HG02623 (cell line): ENCODE measurements around the gene HIVEP3.
A peak's percentile ranks its signal among the peaks of the same experiment; 100 is the strongest.
"Not testable (repeated sequence)": the region's sequence is repeated elsewhere in the genome, so short reads cannot be mapped to it uniquely, and the experiment has no call there.

Source experiments
- ATAC-seq: cut with Tn5 transposase; IDR thresholded peaks from one replicate; pipeline ENCODE4 v1.9.1; 2021; ENCODE audit warnings: moderate library complexity; ENCODE audit not compliant: unreplicated experiment

Gene HIVEP3

DNA sequence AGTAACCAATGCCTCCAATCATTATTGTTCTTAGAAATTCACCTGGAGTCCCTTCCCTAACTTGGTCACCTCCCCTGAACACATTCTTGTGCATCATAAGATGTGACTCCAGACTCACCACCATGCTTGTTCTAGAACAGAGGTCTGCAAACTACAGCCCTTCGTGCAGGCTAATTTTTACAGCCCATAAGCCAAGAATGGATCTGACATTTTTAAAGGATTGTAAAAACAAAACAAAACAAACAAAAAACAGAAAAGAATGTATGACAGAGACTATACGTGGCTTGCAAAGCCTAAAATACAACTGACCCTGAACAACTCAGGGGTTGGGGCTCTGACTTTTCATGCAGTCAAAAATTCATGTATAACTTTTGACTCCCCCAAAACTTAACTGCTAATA, 6.2 kb upstream of the HIVEP3 start:
- ATAC-seq, result no peak

GRCh38 chr1:41921271-41921670, 2.5 kb upstream of the HIVEP3 start:
- not testable (repeated sequence) for ATAC-seq

- no peak for ATAC-seq
These were observed 1.9 kb upstream of the HIVEP3 start for GRCh38 chr1:41920658-41921057.

DNA sequence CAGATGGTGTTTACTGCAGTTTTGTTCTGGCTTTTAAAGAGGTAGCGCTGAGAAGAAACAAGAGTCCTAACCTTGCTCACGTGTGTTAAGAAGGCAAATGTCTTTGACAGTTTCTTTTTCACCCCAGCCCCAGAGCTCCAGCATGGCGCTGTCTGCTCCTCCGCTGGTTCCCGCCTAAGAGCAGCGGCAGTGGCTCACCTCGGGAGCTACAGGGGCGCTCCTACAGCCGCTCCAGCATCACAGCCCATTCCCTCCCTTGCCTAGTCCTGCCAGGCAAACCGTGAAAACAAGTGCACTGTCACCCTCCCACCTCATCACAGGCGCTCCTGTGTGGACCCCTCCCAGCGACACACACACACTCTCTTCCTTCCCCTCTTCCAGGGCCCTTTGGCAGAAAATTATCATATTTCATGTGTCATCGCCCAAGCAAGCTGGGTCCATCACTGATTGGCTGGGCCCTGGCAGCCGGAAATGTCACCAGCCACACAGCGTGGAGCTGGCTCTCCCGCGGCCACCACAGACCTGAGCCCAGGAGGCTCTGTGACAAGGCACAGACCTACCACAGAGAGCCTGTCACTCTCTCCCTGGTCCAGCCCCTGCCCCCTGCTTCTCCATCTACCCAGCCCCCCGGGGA, 1.2 kb upstream of the HIVEP3 start:
- peak; percentile 72 for ATAC-seq

- ATAC-seq, result no peak
These were observed 409 bp upstream of the HIVEP3 start for GRCh38 chr1:41919131-41919530.

- ATAC-seq, result no peak
These were observed 780 bp downstream of the HIVEP3 start for GRCh38 chr1:41917835-41918449.

DNA sequence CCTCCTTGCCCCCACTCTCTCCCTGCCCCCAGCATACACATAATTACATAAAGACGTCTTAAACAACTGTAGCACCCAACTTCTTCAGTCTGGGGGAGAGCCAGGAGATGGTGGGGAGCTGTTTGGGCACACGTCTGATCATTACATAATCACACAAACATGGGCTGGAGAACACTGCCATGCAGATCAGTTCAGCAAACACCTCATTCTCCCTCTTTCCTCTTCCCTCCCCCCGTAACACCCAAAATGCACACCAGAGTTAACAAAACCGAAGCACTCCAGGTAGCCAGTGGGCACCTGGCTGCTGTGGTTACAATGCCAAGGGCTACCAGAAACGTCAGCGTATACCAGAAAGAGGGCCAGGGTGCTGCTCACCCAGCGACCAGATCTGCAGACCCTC, 1.6 kb downstream of the HIVEP3 start:
- ATAC-seq, result no peak

DNA sequence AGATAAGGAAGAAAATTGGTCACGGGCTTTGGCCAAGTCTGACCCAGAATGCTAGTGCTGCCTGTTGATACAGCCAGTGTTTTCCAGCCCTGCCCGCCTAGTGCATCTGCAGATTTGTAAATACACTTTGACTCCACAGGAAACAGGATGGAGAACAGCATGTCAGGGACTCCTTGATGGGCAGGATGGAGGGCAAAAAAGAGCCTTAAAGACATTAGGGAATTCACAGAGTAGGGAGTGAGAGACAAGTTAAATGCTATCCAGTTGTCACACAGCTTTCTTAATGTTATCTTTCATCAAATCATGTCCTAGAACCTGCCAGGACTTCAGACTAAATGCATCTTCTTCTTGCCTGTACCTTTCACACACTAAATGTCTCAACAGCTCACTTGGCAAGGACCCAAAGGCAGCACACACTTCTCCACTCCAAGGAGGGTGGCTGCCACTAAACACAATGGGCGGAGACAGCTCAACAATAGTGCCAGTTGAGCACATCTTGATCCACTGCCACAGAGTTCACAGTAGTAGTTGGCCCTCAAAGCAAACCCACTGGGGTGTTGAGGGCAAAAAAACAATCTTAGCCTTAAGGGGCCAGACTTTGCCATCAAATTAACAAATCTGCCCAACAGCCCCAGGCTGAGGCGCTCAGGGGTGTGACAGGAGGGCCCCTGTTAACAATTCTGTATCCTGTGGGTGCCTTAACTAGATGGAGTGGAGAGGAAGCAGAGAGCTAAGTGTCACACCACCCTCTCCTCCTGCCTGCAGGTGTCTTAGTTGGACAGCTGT, 2.7 kb downstream of the HIVEP3 start:
- ATAC-seq, result no peak

DNA sequence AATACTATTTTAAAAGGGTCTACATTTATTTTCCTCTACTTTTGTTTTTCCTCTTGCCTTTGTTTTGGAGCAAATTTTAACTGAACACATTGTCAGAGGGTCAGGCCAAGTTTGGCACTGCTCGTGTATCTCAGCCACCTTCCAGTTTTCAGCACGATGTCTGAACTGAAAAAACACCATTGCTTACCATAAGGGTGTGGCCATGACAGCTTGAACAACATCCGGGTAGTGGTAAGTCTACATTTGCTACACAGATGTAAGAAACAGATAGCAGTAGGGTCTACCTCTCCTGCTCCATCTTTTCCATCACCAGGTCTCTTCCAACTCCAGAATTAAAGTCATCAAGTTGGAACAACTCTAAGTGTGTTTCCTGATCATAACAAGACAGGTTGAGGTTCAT, 4.2 kb downstream of the HIVEP3 start:
- ATAC-seq, result no peak

- ATAC-seq, result no peak
These were observed 5.7 kb downstream of the HIVEP3 start for GRCh38 chr1:41913014-41913413.

DNA sequence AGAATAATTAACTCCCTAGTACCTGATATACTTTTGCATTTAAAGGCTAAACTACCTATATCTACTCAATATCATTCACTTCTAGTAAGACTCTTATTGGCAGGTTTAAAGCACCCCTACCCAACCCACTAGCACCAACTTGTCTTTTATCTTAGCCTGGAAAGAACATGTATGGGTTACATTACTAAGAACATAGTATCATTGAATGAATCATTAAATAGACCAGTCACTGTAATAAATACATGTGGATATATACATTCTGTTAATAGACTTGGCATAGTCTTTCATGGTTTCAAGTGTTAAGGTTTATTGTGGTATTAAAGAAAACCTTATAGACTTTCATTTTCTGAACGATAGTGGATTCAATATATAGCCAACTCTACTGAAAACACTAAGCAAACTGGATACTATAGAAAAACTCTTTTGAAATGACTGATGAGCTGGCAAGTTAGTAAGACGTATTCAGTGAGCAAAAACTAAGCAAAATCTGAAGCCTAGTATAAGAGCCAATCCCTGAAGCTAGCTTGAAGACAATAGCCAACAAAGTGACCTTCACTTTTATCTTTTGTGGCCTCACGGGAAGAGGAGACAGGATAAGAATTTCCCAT, 10.3 kb downstream of the HIVEP3 start:
- no peak for ATAC-seq

GRCh38 chr1:41907446-41907845, 11.3 kb downstream of the HIVEP3 start:
- no peak for ATAC-seq

DNA sequence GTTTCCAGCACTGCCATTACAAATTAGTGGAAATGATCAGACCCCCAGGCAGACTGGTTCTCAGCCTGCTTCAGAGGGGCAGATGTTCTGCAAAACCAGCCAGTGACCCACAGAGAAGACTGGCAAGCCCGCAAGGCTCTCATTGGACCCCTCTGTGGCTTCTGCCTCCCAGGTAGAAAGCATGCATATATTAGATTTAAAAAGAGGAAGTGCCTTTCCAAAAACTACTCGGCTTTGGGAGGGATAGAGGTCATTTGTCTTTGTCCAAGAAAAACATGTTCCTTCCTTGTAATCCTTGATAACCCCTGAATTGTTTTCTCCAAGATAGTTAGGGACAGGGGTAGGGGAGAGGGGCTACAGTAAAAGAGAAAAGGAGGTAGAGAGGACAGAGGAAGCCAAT, 11.8 kb downstream of the HIVEP3 start:
- no peak for ATAC-seq

DNA sequence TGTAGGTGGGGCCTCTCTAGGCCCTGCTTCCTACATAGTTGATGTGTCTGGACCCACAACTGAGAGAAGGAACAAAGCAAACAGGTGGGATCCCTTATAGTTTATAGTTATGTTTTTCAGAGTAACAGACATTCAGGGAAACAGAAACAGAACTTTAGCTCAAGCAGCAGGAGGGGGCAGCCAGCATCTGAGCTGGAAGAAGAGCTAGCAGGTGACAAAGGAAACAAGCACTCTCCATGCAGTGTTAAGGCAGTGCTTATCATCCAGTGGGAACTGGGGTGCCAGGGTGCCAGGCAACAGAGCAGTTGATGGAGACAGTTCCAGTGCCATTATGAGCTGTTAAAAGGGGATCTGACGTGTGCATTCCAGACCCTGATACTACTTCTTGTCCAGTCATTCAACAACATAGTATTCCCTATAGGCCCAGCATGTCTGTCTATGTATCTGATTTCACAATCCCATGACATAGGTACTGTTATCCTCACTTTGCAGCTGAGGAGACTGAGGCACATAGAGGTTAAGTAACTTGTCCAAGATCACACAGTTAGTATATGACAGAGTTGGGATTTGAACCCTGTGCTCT, 13.5 kb downstream of the HIVEP3 start:
- ATAC-seq, result no peak

DNA sequence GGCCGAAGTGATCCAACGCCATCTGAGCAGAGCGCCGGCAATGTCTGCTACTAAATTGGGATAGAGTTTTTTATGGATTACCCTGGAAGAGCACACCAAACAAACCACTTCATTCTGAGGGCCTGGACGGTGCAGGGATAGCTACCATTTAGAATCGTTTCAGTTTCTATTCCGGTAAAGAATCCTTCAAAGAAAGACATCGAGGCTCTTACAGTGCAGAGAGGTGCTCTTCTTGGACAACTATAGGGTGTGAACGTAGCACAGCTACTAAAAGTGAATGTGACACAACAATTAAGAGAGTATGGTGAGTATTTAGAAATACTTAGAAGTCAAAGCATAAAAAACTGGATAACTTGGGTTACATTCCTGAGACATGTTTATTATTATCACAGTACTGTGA, 16.1 kb downstream of the HIVEP3 start:
- no peak for ATAC-seq

- no peak for ATAC-seq
These were observed 16.6 kb downstream of the HIVEP3 start for GRCh38 chr1:41902159-41902577.

GRCh38 chr1:41901551-41901950, 17.2 kb downstream of the HIVEP3 start:
- no peak for ATAC-seq

- ATAC-seq, result no peak
These were observed 17.9 kb downstream of the HIVEP3 start for GRCh38 chr1:41900603-41901444.

DNA sequence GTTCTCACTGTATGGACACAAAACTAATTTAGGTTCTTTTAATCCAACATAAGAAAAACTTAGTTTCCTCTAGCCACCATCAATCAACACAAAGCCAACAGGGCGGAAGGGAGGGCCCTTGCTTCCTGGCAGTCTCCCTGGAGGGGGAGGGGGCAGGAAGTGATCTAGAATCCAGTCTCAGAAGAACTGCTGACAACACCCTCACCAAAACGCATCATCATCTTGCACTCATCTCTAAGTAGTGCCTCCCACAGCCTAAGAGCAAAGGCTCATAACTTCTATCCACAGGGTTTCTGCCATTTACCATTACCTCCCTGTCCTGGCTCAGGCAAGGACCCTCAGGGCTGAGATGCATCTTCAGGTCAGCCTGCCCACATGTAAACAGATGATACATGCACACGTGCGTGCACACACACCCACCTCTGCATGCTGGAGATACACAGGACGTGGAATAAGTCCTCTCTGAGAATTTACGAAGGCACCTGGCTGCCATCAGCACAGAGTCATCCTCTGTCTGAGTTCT, 20.5 kb downstream of the HIVEP3 start:
- no peak for ATAC-seq

- ATAC-seq, result no peak
These were observed 23.2 kb downstream of the HIVEP3 start for GRCh38 chr1:41895552-41895951.
